ENCODE measurements around the gene MZT2B. TPM values are rescaled to one million over a fixed set of nuclear protein-coding genes. Genes with fewer than 3 reads are reported as not detected.

The MZT2B gene
- total and polyA plus RNA-seq, 2 of the 13 experiments (the other 11 are each of a cell fraction or from before 2014, with no cell fraction given): 253 to 410 TPM

DNA sequence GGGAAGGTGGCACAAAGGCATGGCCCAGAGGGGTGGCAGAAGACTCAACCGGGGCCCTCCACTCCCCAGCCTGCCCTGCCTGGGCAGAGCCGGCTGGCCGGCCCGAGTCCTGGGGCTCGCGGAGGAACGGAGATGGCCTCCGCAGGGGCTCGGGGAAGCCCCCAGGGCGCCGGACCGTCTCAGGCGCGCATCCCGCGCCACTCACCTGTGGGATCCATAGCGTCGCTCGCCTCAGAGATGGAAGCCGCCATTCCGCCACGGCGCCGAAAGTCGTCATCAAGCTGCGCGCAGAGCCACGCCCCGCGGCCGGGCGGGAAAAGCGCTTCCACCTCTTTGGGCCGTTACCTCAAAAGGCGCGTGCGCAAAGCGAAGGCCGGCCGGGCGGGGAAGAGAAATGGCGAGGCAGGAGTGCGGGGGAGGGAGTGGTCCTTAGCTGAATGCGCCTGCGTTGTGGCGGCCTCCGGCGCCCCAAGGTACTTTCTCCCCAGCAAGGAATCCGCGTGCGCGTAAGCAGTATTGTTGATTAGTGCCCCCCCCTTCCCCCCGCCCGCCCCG lies 660 bp upstream of the MZT2B start, which contains the start of gene SMPD4 (continued):
- TF ChIP-seq SKI (IDR thresholded peaks at IDR 0.05; ENCODE audit: partially characterized antibody) (no peak), RERE (CRISPR knock-in tag; IDR thresholded peaks at IDR 0.05; ENCODE audit: low read depth) (no peak; the same call in 1 of the 2 replicates), TCF7 (IDR thresholded peaks at IDR 0.05; ENCODE audit: low read depth) (0 out of 2 replicates have a peak, but pooled peaks have one; percentile 4), NCOA2 (CRISPR knock-in tag; IDR thresholded peaks at IDR 0.05) (no peak), JUND (CRISPR knock-in tag; IDR thresholded peaks at IDR 0.05) (no peak), NFYB (CRISPR knock-in tag; IDR thresholded peaks at IDR 0.05) (peak; percentile 15; the same call in 1 of the 2 replicates), MED1 (CRISPR knock-in tag; IDR thresholded peaks at IDR 0.05) (peak; percentile 71; the same call in 1 of the 2 replicates), ZKSCAN5 (CRISPR knock-in tag; IDR thresholded peaks at IDR 0.05) (no peak), MIER3 (CRISPR knock-in tag; IDR thresholded peaks at IDR 0.05; ENCODE audit: borderline replicate concordance) (peak; percentile 65; the same call in 1 of the 2 replicates), CC2D1A (CRISPR knock-in tag; IDR thresholded peaks at IDR 0.05) (no peak), ATM (IDR thresholded peaks at IDR 0.05; ENCODE audit: borderline replicate concordance) (no peak), ZNF562 (CRISPR knock-in tag; IDR thresholded peaks at IDR 0.05; ENCODE audit: borderline replicate concordance) (no peak), KDM3A (CRISPR knock-in tag; IDR thresholded peaks at IDR 0.05; ENCODE audit: low read depth) (peak; percentile 85; the same call in 1 of the 2 replicates), NR2F6 (IDR thresholded peaks at IDR 0.05) (no peak), NR2F6 (CRISPR knock-in tag; IDR thresholded peaks at IDR 0.05) (peak; percentile 49; the same call in 1 of the 2 replicates), ZNF883 (CRISPR knock-in tag; IDR thresholded peaks at IDR 0.05; ENCODE audit: not compliant biosample characterization) (no peak), ISX (CRISPR knock-in tag; conservative IDR thresholded peaks at IDR 0.05) (no peak), THYN1 (CRISPR knock-in tag; IDR thresholded peaks at IDR 0.05; ENCODE audit: borderline replicate concordance, low read depth) (no peak), EED (CRISPR knock-in tag; IDR thresholded peaks at IDR 0.05) (no peak; the same call in 1 of the 2 replicates), GFI1 (CRISPR knock-in tag; IDR thresholded peaks at IDR 0.05; ENCODE audit: borderline replicate concordance) (no peak), ZNF572 (CRISPR knock-in tag; IDR thresholded peaks at IDR 0.05) (no peak)
- TF ChIP-seq, protein P1, sequence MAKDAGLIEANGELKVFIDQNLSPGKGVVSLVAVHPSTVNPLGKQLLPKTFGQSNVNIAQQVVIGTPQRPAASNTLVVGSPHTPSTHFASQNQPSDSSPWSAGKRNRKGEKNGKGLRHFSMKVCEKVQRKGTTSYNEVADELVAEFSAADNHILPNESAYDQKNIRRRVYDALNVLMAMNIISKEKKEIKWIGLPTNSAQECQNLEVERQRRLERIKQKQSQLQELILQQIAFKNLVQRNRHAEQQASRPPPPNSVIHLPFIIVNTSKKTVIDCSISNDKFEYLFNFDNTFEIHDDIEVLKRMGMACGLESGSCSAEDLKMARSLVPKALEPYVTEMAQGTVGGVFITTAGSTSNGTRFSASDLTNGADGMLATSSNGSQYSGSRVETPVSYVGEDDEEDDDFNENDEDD (CRISPR knock-in tag; IDR thresholded peaks at IDR 0.05; ENCODE audit: borderline replicate concordance): peak; percentile 99
- TF ChIP-seq, protein P2, sequence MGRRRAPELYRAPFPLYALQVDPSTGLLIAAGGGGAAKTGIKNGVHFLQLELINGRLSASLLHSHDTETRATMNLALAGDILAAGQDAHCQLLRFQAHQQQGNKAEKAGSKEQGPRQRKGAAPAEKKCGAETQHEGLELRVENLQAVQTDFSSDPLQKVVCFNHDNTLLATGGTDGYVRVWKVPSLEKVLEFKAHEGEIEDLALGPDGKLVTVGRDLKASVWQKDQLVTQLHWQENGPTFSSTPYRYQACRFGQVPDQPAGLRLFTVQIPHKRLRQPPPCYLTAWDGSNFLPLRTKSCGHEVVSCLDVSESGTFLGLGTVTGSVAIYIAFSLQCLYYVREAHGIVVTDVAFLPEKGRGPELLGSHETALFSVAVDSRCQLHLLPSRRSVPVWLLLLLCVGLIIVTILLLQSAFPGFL (CRISPR knock-in tag; IDR thresholded peaks at IDR 0.05): no peak
- TF ChIP-seq, protein P3, sequence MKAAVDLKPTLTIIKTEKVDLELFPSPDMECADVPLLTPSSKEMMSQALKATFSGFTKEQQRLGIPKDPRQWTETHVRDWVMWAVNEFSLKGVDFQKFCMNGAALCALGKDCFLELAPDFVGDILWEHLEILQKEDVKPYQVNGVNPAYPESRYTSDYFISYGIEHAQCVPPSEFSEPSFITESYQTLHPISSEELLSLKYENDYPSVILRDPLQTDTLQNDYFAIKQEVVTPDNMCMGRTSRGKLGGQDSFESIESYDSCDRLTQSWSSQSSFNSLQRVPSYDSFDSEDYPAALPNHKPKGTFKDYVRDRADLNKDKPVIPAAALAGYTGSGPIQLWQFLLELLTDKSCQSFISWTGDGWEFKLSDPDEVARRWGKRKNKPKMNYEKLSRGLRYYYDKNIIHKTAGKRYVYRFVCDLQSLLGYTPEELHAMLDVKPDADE (CRISPR knock-in tag; IDR thresholded peaks at IDR 0.05): no peak

Data from HepG2 (cell line).